ENCODE results near the gene SEC22C. TPM values are rescaled to one million over a fixed set of nuclear protein-coding genes. Genes with fewer than 3 reads are reported as not detected.

SEC22C gene
- polyA plus RNA-seq, 1 donor from 2014 or later: 93.6 TPM

DNA sequence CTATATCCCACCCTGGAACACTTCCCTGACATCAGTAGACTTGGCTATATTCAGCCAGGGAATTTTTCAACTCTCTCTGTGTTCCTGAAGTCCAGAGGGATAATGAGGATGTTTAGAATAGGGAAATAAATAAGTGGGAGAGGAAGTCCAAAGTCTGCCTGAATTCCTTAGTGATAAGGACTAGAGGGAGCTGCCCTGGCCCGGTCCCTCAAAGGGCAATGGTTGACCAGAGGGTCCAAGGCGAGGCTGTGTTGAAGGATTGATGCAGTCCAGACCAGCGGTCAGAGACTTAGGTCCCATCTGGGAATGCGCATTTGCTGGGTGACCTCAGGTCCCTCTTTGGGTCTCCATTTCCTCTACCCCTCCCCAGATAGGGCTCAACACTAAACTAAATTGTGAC lies 71.4 kb downstream of the SEC22C start:
- no peak overlapping the region for H3K9ac ChIP-seq (ENCODE audit: low read length)
- H3K27ac ChIP-seq (ENCODE audit: low read length): no peak overlapping the region
- no peaks in the 10 kb centered on the region for H4K20me1 ChIP-seq (ENCODE audit: insufficient read depth)
- no peaks in the 10 kb centered on the region for H3K9me2 ChIP-seq (ENCODE audit: insufficient read depth, low read length)
- no peak for TF ChIP-seq SMC3 (conservative IDR thresholded peaks at IDR 0.05; ENCODE audit: poor library complexity)
- TF ChIP-seq POLR2AphosphoS5 (IDR thresholded peaks at IDR 0.05): no peak
- no peak for TF ChIP-seq TAF1 (IDR thresholded peaks at IDR 0.05; ENCODE audit: low read depth)
- TF ChIP-seq EZH2 (IDR thresholded peaks at IDR 0.05; ENCODE audit: borderline replicate concordance, insufficient read depth, low read length, poor library complexity, severe bottlenecking): no peak
- TF ChIP-seq, protein P1, sequence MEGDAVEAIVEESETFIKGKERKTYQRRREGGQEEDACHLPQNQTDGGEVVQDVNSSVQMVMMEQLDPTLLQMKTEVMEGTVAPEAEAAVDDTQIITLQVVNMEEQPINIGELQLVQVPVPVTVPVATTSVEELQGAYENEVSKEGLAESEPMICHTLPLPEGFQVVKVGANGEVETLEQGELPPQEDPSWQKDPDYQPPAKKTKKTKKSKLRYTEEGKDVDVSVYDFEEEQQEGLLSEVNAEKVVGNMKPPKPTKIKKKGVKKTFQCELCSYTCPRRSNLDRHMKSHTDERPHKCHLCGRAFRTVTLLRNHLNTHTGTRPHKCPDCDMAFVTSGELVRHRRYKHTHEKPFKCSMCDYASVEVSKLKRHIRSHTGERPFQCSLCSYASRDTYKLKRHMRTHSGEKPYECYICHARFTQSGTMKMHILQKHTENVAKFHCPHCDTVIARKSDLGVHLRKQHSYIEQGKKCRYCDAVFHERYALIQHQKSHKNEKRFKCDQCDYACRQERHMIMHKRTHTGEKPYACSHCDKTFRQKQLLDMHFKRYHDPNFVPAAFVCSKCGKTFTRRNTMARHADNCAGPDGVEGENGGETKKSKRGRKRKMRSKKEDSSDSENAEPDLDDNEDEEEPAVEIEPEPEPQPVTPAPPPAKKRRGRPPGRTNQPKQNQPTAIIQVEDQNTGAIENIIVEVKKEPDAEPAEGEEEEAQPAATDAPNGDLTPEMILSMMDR (IDR thresholded peaks at IDR 0.05; ENCODE audit: poor library complexity, severe bottlenecking): no peak
- TF ChIP-seq MXI1 (conservative IDR thresholded peaks at IDR 0.05; ENCODE audit: poor library complexity, severe bottlenecking): no peak
- TF ChIP-seq RAD21 (conservative IDR thresholded peaks at IDR 0.05): no peak
- TF ChIP-seq EP300 (conservative IDR thresholded peaks at IDR 0.05; ENCODE audit: poor library complexity, severe bottlenecking): no peak
- TF ChIP-seq, protein P2, sequence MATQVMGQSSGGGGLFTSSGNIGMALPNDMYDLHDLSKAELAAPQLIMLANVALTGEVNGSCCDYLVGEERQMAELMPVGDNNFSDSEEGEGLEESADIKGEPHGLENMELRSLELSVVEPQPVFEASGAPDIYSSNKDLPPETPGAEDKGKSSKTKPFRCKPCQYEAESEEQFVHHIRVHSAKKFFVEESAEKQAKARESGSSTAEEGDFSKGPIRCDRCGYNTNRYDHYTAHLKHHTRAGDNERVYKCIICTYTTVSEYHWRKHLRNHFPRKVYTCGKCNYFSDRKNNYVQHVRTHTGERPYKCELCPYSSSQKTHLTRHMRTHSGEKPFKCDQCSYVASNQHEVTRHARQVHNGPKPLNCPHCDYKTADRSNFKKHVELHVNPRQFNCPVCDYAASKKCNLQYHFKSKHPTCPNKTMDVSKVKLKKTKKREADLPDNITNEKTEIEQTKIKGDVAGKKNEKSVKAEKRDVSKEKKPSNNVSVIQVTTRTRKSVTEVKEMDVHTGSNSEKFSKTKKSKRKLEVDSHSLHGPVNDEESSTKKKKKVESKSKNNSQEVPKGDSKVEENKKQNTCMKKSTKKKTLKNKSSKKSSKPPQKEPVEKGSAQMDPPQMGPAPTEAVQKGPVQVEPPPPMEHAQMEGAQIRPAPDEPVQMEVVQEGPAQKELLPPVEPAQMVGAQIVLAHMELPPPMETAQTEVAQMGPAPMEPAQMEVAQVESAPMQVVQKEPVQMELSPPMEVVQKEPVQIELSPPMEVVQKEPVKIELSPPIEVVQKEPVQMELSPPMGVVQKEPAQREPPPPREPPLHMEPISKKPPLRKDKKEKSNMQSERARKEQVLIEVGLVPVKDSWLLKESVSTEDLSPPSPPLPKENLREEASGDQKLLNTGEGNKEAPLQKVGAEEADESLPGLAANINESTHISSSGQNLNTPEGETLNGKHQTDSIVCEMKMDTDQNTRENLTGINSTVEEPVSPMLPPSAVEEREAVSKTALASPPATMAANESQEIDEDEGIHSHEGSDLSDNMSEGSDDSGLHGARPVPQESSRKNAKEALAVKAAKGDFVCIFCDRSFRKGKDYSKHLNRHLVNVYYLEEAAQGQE (IDR thresholded peaks at IDR 0.05; ENCODE audit: borderline replicate concordance): no peak
- no peaks in the 10 kb centered on the region for H3K9me3 ChIP-seq (ENCODE audit: low read length)
- no peak overlapping the region for H3K4me3 ChIP-seq (ENCODE audit: low read length)
- H3F3A ChIP-seq (ENCODE audit: insufficient read depth, low read length, poor library complexity, severe bottlenecking): no peaks in the 10 kb centered on the region
- H3K36me3 ChIP-seq (ENCODE audit: insufficient read depth, low read length): no peaks in the 10 kb centered on the region
- no peaks in the 10 kb centered on the region for H3K79me2 ChIP-seq (replicated peaks; ENCODE audit: insufficient read depth, low read length)
- no peak overlapping the region for H3K4me2 ChIP-seq (ENCODE audit: low read length)
- no peak overlapping the region for H2AFZ ChIP-seq (ENCODE audit: low read depth, low read length)
- H3K27me3 ChIP-seq (ENCODE audit: insufficient read depth, low read depth, low read length): no peaks in the 10 kb centered on the region

DNA sequence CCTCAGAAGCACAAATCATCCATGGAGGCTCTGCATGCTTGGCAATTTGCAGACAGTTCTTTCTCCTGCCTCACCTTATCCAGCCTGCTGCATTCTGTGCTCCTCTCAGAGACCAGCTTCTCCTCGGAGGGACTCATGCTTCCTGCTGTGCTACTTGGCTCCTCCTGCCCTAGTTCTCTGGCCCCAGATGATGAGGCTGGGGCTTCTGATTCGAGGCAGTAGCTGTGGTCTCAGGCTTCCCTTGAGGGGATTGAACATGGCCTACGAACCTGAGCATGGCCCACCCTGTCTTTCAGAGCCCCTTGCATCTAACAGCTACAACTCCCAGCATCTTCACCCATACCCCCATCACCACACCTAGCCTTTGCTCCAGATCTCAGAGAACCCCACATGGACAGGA lies 72.7 kb downstream of the SEC22C start:
- Histone ChIP-seq H3F3A (ENCODE audit: insufficient read depth, low read length, poor library complexity, severe bottlenecking) (no peaks in the 10 kb centered on the region), H3K4me2 (ENCODE audit: low read length) (no peak overlapping the region), H3K36me3 (ENCODE audit: insufficient read depth, low read length) (no peaks in the 10 kb centered on the region), H3K27ac (ENCODE audit: low read length) (no peak overlapping the region), H3K4me3 (ENCODE audit: low read length) (no peak overlapping the region), H3K9ac (ENCODE audit: low read length) (no peak overlapping the region), H4K20me1 (ENCODE audit: insufficient read depth) (no peaks in the 10 kb centered on the region), H3K27me3 (ENCODE audit: insufficient read depth, low read depth, low read length) (peaks cover under 1% of the 10 kb centered on the region), H3K79me2 (replicated peaks; ENCODE audit: insufficient read depth, low read length) (no peaks in the 10 kb centered on the region), H2AFZ (ENCODE audit: low read depth, low read length) (no peak overlapping the region), H3K9me3 (ENCODE audit: low read length) (no peaks in the 10 kb centered on the region), H3K9me2 (ENCODE audit: insufficient read depth, low read length) (no peaks in the 10 kb centered on the region)
- no peak for TF ChIP-seq RAD21 (conservative IDR thresholded peaks at IDR 0.05)
- TF ChIP-seq, protein P1 (IDR thresholded peaks at IDR 0.05; ENCODE audit: poor library complexity, severe bottlenecking): no peak
- TF ChIP-seq, protein P2 (IDR thresholded peaks at IDR 0.05; ENCODE audit: borderline replicate concordance): no peak
- no peak for TF ChIP-seq MXI1 (conservative IDR thresholded peaks at IDR 0.05; ENCODE audit: poor library complexity, severe bottlenecking)
- TF ChIP-seq POLR2AphosphoS5 (IDR thresholded peaks at IDR 0.05): no peak
- no peak for TF ChIP-seq TAF1 (IDR thresholded peaks at IDR 0.05; ENCODE audit: low read depth)
- TF ChIP-seq EP300 (conservative IDR thresholded peaks at IDR 0.05; ENCODE audit: poor library complexity, severe bottlenecking): no peak
- no peak for TF ChIP-seq SMC3 (conservative IDR thresholded peaks at IDR 0.05; ENCODE audit: poor library complexity)
- TF ChIP-seq EZH2 (IDR thresholded peaks at IDR 0.05; ENCODE audit: borderline replicate concordance, insufficient read depth, low read length, poor library complexity, severe bottlenecking): no peak
